DND-41 (cell line): ENCODE data around the gene GABBR2.

Experiments
- CTCF ChIP-seq: IDR thresholded peaks from 2 replicates; pipeline ENCODE4 v1.5.1; 2012; ENCODE audit warnings: borderline replicate concordance, low read length, moderate library complexity, mild to moderate bottlenecking; ENCODE audit not compliant: poor library complexity, severe bottlenecking; ENCODE audit errors: extremely low read depth
- EZH2 ChIP-seq: IDR thresholded peaks from 3 replicates; pipeline ENCODE4 v1.6.1; 2012; ENCODE audit warnings: borderline replicate concordance, low read depth, mild to moderate bottlenecking, moderate library complexity, low read length, inconsistent platforms; ENCODE audit not compliant: severe bottlenecking

GRCh38 chr9:98606730-98607129 lies 102.0 kb downstream of the GABBR2 start:
- TF ChIP-seq CTCF (no peak), EZH2 (no peak)
